Right lobe of liver (tissue), 6 donors: Measurements from ENCODE around the gene COL24A1. TPM values are rescaled to one million over a fixed set of nuclear protein-coding genes. Genes with fewer than 3 reads are reported as not detected.

Source experiments
- ATAC-seq, 4 donors: fragments of 200-7000 bp; cut with Tn5 transposase; one replicate each; pipeline ENCODE4 v1.9.1; 2020; ENCODE audit warnings: mild to moderate bottlenecking in 4 of 4, moderate library complexity in 4 of 4
- DNase-seq, 3 donors: peaks; one replicate each; pipeline ENCODE4 v3.0.0-alpha.2; 2020
- H3K27ac ChIP-seq, 3 donors: fragments of 200-600 bp; one replicate each; pipeline ENCODE4 v1.8.0; 2022
- H3K27me3 ChIP-seq, 2 donors: fragments of 200-600 bp; one replicate each; pipeline ENCODE4 v1.8.0; 2022
- H3K36me3 ChIP-seq, 4 donors: fragments of 200-600 bp; sonication (generic) in 1 of 4; one replicate each; pipeline versions ENCODE4 v1.5.1 to v1.8.0; 2017 to 2022; ENCODE audit warnings: control low read depth in 1 of 4
- H3K4me1 ChIP-seq, 4 donors: fragments of 200-600 bp; sonication (generic) in 1 of 4; one replicate each; pipeline versions ENCODE4 v1.5.1 to v1.8.0; 2017 to 2022; ENCODE audit warnings: control low read depth in 1 of 4
- H3K4me3 ChIP-seq, 3 donors: fragments of 200-600 bp; one replicate each; pipeline ENCODE4 v1.8.0; 2022
- H3K9me3 ChIP-seq, 4 donors: fragments of 200-600 bp; sonication (generic) in 1 of 4; one replicate each; pipeline versions ENCODE4 v1.5.1 to v1.8.0; 2017 to 2022; ENCODE audit warnings: control low read depth in 1 of 4
- POLR2A ChIP-seq: fragments of 450-650 bp; IDR thresholded peaks from one replicate; pipeline ENCODE4 v1.6.1; 2017; ENCODE audit warnings: antibody characterized with exemption, mild to moderate bottlenecking
- WGBS: methylation state at CpG from one replicate; pipeline ENCODE4 v1.1.6; 2018; ENCODE audit warnings: low coverage, low lambda C conversion rate; ENCODE audit not compliant: insufficient coverage; ENCODE audit errors: missing lambda C conversion rate; 5-methylcytosine and 5-hydroxymethylcytosine counted together
- intact Hi-C, 2 donors: fragments of 100-400 bp; cut with DNase I; formaldehyde crosslinking; loops; one replicate each; pipeline versions ENCODE4 v1.11.2 to v1.14.1; 2022
- total RNA-seq, 6 experiments: library from RNA; depleted of rRNA in 2 of 6; stranded (reverse); fragments of >200 nt in 2 of 6; fragmentation: NEBNext Ultra II Directional in 3 of 6; extraction: Animal tissue kit (Norgen Biotek cat#: 25700) in 3 of 6; gene quantifications; one replicate each; pipeline versions ENCODE4 v1.1.0 to v1.2.4, GENCODE V29; 2016 to 2023
- TF ChIP-seq, protein P1 (sequence below), 4 donors: fragments of 200-600 bp in 3 of 4; fragments of 450-650 bp in 1 of 4; IDR thresholded peaks; one replicate each; pipeline versions ENCODE4 v1.5.1 to v1.8.0; 2016 to 2022; ENCODE audit warnings: antibody characterized with exemption in 4 of 4, mild to moderate bottlenecking in 2 of 4
- donor health status: DM: no; HTN: yes; CAD: no.
- donor health status: DM: no; HTN: no; CAD: no.
- donor health status: DM: no; HTN: no; CAD: no.
- donor health status: DM: no; HTN: yes; CAD: no.
- donor health status: DM: no; HTN: yes; CAD: no.

The COL24A1 gene
- total RNA-seq, 6 experiments from 2014 or later, result 0.05 to 0.07 TPM; not detected in 4

DNA sequence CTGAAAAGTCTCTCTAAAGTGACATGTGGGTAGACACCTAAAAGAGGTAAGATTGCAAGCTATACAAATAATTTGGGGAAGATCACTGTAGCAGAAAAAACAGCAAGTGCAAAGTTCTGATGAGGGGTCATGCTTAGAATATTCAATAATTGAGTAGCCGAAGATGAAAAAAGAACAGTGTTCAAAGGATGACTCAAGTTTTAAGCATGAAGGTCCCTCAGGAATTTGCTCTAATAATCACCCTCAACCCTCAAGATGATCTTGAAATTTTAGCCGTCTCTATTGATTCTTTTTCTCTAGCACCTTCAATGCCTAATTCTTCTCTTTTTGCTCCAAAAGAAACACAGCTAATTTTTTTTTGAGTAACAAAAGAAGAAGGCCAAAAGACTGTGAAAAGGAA, 257.7 kb downstream of the COL24A1 start:
- intact Hi-C loops, result no loop called here
- WGBS, result 76% methylated on average over 2 of the region's 2 CpGs
- no peaks in the 10 kb centered on the region for H3K4me1 ChIP-seq
- H3K4me3 ChIP-seq, result no peak overlapping the region
- no peaks in the 10 kb centered on the region for H3K36me3 ChIP-seq
- H3K27ac ChIP-seq, result no peak overlapping the region
- no peak for ATAC-seq
- no peaks in the 10 kb centered on the region for H3K9me3 ChIP-seq
- no peak for DNase-seq
- TF ChIP-seq, protein P1, sequence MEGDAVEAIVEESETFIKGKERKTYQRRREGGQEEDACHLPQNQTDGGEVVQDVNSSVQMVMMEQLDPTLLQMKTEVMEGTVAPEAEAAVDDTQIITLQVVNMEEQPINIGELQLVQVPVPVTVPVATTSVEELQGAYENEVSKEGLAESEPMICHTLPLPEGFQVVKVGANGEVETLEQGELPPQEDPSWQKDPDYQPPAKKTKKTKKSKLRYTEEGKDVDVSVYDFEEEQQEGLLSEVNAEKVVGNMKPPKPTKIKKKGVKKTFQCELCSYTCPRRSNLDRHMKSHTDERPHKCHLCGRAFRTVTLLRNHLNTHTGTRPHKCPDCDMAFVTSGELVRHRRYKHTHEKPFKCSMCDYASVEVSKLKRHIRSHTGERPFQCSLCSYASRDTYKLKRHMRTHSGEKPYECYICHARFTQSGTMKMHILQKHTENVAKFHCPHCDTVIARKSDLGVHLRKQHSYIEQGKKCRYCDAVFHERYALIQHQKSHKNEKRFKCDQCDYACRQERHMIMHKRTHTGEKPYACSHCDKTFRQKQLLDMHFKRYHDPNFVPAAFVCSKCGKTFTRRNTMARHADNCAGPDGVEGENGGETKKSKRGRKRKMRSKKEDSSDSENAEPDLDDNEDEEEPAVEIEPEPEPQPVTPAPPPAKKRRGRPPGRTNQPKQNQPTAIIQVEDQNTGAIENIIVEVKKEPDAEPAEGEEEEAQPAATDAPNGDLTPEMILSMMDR (IDR thresholded peaks at IDR 0.05), result no peak
- no peak for TF ChIP-seq POLR2A
- no peaks in the 10 kb centered on the region for H3K27me3 ChIP-seq

DNA sequence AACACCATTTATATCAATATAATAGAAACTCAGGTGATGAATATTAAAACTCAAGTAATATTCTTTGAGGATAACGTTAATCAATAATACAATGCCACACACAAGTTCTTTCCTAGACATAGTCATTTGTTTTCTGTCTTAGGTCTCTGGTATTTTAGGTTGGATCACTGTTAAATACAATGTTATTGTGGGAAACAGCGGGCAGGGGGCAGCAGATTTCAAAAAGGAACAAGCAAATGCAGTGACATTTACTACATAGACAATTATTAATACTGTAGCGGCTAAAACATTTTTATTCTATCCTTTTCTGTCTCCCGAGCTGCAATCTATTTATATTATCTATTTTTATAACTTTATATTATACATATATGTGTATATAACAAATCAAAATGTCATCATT, 261.9 kb downstream of the COL24A1 start:
- H3K27me3 ChIP-seq, result no peaks in the 10 kb centered on the region
- peak in 1 of 3 donors; percentile 34 for DNase-seq
- H3K4me3 ChIP-seq, result no peak overlapping the region
- no peaks in the 10 kb centered on the region for H3K9me3 ChIP-seq
- H3K4me1 ChIP-seq, result no peaks in the 10 kb centered on the region
- no peak overlapping the region for H3K27ac ChIP-seq
- TF ChIP-seq, protein P1 (IDR thresholded peaks at IDR 0.05), result peak in 3 of 4 donors; percentile 46 to 51 (median 48)
- TF ChIP-seq POLR2A, result no peak
- no peaks in the 10 kb centered on the region for H3K36me3 ChIP-seq
- WGBS, result 14% methylated on average over 4 of the region's 4 CpGs
- intact Hi-C loops, result no loop called here
- ATAC-seq, result peak; percentile 40 to 66 (median 46)

DNA sequence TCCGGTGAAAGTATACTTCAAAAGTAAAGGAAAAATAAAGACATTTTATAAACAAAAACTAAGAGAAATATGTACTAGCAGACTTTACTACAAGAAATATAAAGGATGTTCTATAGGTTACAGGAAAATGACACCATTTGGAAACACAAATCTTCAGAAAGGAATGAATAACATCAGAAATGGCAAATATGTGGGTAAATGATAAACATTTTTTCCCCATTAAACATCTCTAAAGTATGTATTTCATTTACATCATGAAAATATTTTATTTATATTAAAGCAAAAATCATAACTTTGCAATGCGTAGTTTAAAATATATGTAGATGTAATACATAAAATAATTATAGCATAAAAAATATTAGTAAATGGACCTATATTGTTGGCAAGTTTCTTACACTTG, 264.2 kb downstream of the COL24A1 start:
- TF ChIP-seq, protein P1 (IDR thresholded peaks at IDR 0.05), result no peak
- no peak for TF ChIP-seq POLR2A
- intact Hi-C loops, result no loop called here
- Histone ChIP-seq H3K36me3 (no peaks in the 10 kb centered on the region), H3K27ac (no peak overlapping the region), H3K9me3 (no peaks in the 10 kb centered on the region), H3K27me3 (no peaks in the 10 kb centered on the region), H3K4me1 (no peaks in the 10 kb centered on the region), H3K4me3 (no peak overlapping the region)
- ATAC-seq (no peak), DNase-seq (no peak)
- 90% methylated on average over 2 of the region's 2 CpGs for WGBS

DNA sequence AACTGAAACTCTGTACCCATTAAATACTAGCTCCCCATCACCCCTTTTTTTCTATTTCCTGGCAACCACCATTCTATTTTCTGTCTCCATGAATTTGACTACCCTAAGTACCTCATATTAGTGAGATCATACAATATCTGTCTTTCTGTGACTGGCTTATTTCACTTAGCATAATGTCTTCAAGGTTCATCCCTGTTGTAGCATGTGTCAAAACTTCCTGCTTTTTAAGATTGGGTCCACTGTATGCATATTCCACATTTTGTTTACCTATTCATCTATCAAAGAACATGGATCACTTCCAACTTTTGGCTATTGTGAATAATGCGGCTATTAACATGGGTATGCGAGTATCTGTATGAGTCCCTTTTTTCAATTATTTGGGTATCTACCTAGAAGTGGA, 266.7 kb downstream of the COL24A1 start:
- H3K27ac ChIP-seq, result no peak overlapping the region
- 76% methylated on average over 2 of the region's 2 CpGs for WGBS
- intact Hi-C loops, result no loop called here

More for the DNA sequence above, 266.7 kb downstream of the COL24A1 start:
- no peak overlapping the region for H3K4me3 ChIP-seq
- ATAC-seq (no peak), DNase-seq (no peak)
- H3K4me1 ChIP-seq, result no peaks in the 10 kb centered on the region
- H3K9me3 ChIP-seq, result no peaks in the 10 kb centered on the region
- no peaks in the 10 kb centered on the region for H3K27me3 ChIP-seq
- TF ChIP-seq POLR2A, result no peak
- TF ChIP-seq, protein P1 (IDR thresholded peaks at IDR 0.05), result no peak
- H3K36me3 ChIP-seq, result no peaks in the 10 kb centered on the region
